SKM-1 (cell line): ENCODE measurements around the gene PLA2G3.
"Not testable (repeated sequence)": the region's sequence is repeated elsewhere in the genome, so short reads cannot be mapped to it uniquely, and the experiment has no call there.

Source experiments
- DNase-seq: peaks from one replicate; lab custom pipeline; 2025; ENCODE audit not compliant: unreplicated experiment; lab: John Stamatoyannopoulos, UW

PLA2G3 gene

GRCh38 chr22:31124811-31125465 lies 15.4 kb downstream of the PLA2G3 start:
- DNase-seq, result no peak

DNA sequence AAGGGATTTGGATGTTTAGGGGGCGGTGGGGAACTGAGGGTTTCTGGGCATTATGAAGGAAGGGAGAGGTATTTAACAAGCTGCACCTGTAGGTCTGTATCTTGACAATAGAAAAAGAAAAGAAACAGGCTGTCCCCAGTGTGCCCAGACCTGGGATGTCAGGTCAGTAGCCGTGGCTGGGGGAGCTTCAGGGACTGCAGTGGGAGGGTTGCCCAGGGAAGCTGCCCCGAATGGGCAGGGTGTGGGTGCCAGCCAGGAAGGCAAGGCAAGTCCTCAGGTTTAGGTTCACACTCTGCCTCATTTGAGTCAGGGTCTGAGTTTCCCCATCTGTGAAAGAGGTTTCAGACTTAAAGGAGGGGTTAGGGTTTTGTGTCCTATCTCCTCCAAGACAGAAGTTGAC lies 16.0 kb downstream of the PLA2G3 start:
- DNase-seq, result no peak

- no peak for DNase-seq
These were observed 17.1 kb downstream of the PLA2G3 start for GRCh38 chr22:31123292-31123602.

DNA sequence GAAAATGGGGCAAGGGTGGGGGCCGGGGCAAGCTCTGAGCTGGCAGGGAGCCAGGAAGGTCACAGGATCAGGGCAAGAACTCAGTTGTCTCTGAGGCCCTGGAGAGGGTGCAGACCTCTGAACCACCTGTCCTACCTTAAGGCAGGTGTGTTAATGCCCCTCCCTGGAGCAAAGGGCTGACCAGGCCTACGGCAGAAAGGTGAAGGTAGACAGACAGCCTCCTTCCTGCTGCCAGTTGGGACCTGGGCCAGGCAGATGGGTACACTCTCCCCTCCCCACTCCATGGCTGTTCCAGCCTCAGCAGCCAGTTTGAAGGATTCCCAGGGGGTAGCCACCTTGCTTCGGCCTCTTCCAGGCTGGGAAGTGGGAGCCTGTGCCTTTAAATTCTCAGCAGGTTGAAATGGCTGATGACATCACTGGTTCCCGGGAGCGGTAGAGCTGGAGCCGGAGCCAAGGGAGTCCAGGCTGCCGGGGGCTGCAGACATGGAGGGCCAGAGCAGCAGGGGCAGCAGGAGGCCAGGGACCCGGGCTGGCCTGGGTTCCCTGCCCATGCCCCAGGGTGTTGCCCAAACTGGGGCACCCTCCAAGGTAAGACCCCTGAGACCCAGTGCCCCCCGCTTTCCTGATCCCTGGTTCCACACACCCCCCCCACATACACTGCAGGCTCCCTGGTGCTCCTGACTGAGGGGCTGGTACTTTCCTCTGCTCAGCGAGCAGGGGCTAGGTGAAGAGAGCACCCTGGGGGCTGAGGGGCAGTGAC lies 17.6 kb downstream of the PLA2G3 start, which contains the start of gene INPP5J:
Gene INPP5J, plus strand, starts transcription at position 435 of the 760 bp plus-strand sequence. Its CDS starts 49 bp downstream, at position 484.
- no peak for DNase-seq

DNA sequence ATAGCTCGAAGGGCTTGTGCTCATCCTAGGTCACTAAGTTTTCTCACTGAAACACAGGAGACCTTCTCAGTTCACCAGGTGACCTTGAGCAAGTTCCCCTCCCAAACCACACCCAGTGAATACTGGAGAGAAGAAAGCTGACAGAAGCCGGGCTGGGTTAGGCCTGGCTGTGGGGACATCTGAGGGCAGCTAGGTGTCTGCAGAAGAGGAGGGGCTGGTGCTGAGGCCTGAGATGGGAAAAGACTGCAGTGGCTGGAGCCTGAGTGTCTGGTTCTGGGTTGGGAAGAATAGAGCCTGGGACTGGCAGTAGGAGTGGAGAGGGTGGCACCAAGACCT lies 18.1 kb downstream of the PLA2G3 start:
- DNase-seq, result no peak

- no peak for DNase-seq
These were observed 18.9 kb downstream of the PLA2G3 start for GRCh38 chr22:31121403-31121802.

- no peak for DNase-seq
These were observed 19.7 kb downstream of the PLA2G3 start for GRCh38 chr22:31120642-31121041.

DNA sequence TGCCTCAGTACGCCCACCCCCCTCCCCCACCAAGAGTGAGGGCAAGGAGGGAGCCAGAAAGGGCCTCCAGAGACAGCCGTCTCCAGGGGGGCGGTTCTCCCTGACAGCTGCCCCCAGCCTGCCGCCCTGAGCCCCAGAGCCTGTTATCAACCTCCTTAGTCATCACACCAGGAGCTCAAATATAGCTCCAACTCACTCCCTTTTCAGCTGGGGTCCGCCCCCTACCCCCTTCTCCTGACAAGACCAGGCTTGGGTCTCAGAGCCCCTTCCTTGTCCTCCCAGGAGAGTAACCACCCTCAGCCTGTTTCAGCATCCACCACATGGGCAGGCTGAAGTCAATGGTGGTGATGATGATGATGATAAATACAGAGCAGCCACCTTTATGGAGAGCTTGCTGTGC lies 20.1 kb downstream of the PLA2G3 start:
- DNase-seq, result no peak

- no peak for DNase-seq
These were observed 21.1 kb downstream of the PLA2G3 start for GRCh38 chr22:31119026-31119717.

DNA sequence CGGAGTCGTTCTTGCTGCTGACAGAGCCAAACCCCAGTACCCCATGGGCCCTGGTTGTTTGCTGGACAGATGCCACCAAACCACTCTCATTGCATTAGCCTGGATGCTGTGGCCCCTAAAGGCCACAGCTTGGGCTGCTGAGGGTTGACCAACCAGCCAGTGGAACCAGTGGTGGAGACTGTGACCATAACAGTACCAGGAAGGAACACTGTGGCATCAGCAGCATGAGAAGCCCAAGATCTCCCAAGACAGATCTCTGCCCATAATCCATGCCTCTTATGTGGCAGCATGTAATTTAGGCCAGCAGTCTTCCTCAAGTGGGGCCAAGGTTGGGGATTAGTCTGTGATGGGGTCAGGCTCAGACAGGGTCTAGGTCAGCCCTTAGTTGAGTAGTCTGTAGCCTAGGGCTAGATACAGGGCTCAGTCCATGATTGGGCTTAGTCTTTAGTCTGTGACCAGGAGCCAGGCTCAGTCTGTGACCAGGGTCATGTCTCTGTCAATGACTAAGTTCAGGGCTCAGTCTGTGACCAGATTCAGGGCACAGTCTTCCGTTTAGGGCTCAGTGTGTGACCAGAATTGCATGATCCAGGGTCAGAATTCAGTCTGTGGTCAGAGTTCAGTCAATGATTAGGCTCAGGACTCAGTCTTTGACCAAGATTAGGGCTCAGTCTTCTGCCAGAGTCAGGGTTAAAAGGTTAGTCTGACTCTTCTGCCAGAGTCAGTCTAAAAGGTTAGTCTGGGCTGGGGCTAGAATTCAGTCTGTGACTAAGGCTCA lies 22.1 kb downstream of the PLA2G3 start:
- DNase-seq, result no peak

DNA sequence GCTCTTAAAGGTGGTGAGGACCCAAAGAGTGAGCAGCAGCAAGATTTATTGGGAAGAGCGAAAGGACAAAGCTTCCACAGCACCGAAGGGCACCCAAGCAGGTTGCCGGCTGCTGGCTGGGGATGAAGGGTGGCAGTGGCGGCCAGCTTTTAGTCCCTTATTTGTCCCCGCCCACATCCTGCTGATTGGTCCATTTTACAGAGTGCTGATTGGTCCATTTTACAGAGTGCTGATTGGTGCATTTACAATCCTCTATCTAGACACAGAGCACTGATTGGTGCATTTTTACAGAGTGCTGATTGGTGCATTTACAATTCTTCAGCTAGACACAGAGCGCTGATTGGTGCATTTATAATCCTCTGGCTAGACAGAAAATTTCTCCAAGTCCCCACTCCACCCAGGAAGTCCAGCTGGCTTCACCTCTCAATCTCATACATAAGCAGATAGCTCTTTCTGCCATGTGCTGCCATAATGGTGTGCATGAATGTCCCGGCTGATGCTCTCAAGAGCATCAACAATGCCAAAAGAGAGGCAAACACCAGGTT lies 27.7 kb downstream of the PLA2G3 start:
- not testable (repeated sequence) for DNase-seq

DNA sequence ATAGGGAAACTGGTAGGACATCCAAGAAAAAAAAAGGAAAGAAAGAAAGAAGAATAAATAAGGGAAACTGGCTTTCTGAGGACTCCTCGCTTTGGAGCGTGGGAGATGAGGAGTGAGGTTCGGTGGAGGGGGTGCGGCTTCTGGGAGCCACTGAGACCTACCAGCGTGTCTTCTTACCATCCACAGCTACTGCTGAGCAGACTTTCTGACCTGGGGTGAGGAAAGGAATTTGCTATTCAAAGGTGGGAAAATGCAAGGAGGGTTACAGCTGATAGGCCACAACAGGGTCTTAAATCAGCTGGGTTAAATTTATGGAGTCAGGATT lies 32.5 kb downstream of the PLA2G3 start:
- DNase-seq, result no peak

DNA sequence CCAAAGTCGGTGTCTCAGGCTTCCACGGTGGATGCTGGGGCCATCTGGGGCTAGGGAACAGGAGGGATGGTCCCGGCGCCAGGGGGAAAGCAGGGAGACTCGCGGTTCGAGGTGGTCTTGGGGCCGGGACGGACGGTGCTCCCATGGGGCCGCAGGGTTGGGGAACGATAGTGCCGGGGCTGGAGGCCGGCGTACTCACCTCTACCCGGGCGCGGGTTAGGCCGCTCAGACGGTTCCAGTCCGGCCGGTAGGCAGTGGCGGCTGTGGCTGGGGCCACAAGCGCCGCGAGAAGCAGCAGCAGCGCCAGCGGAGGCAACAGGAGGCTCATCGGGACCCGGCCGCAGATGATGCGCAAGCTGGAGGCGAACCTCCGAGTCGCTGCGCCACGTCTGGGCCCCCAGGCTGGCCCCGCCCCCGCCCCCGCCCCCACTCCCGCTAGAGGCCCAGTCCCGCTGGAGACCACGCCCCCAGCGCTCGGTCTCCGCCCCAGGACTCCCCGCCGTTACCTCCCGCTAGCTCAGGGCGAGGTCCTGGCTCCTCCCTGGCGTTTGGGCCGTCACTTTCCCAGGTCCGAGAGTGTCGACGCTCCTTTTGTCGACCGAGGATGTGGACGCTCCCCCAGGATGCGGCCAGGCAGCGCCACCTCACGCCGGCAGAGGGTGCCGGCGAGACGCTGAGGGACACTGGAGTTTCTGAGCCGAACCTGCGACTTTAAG lies 33.0 kb downstream of the PLA2G3 start, which contains the start of gene SELENOM:
Gene SELENOM, minus strand, starts transcription at position 391 of the 716 bp plus-strand sequence. Its CDS starts 63 bp downstream, at position 328.
- peak; percentile 95 for DNase-seq

GRCh38 chr22:31106731-31107177 lies 33.6 kb downstream of the PLA2G3 start:
- DNase-seq, result no peak

GRCh38 chr22:31106001-31106571 lies 34.2 kb downstream of the PLA2G3 start:
- no peak for DNase-seq

GRCh38 chr22:31105282-31105929 lies 34.9 kb downstream of the PLA2G3 start:
- DNase-seq, result no peak

GRCh38 chr22:31104869-31105268 lies 35.4 kb downstream of the PLA2G3 start:
- DNase-seq, result no peak

GRCh38 chr22:31103899-31104694 lies 36.2 kb downstream of the PLA2G3 start:
- DNase-seq, result no peak

GRCh38 chr22:31103111-31103510 lies 37.2 kb downstream of the PLA2G3 start:
- DNase-seq, result no peak
